ENCODE measurements around the gene HVCN1.

Gene HVCN1

GRCh38 chr12:110721570-110721969 lies 32.7 kb upstream of the HVCN1 start:
- H3K9ac ChIP-seq (ENCODE audit: low read length): no peak overlapping the region
- no peaks in the 10 kb centered on the region for H3K27me3 ChIP-seq (ENCODE audit: insufficient read depth, low read length)
- no peak overlapping the region for H3K4me3 ChIP-seq (ENCODE audit: low read depth, low read length)
- H3K4ac ChIP-seq (ENCODE audit: low read depth, low read length): no peak overlapping the region
- DNase-seq: no peak
- no peak overlapping the region for H3K14ac ChIP-seq (ENCODE audit: low read length)
- no peak overlapping the region for H2BK120ac ChIP-seq (ENCODE audit: insufficient read depth, low read length, poor library complexity)
- no peak overlapping the region for H4K91ac ChIP-seq (ENCODE audit: low read depth, low read length)
- no peak overlapping the region for H3K18ac ChIP-seq (ENCODE audit: low read length)
- peaks cover 22 to 39% of the 10 kb centered on the region in 2 experiments for H3K36me3 ChIP-seq (ENCODE audit: control insufficient read depth in 1 of 2, insufficient read depth in 2 of 2, low read length in 2 of 2)
- H3K9me3 ChIP-seq (ENCODE audit: insufficient read depth, low read depth, low read length): no peaks in the 10 kb centered on the region
- no peak overlapping the region for H2AFZ ChIP-seq (ENCODE audit: insufficient read depth, low read length, poor library complexity)
- H3K23ac ChIP-seq (ENCODE audit: low read length): no peak overlapping the region
- H3K79me1 ChIP-seq (ENCODE audit: low read length): no peaks in the 10 kb centered on the region
- H3K27ac ChIP-seq (ENCODE audit: low read depth, low read length): no peak overlapping the region
- H4K8ac ChIP-seq (ENCODE audit: low read depth, low read length): no peak overlapping the region
- no peak overlapping the region for H2BK12ac ChIP-seq (ENCODE audit: low read length)
- H2BK5ac ChIP-seq (ENCODE audit: low read depth, low read length, poor library complexity): no peak overlapping the region
- H3K4me2 ChIP-seq (ENCODE audit: low read length): no peak overlapping the region
- H4K12ac ChIP-seq (ENCODE audit: low read depth, low read length): no peak overlapping the region
- no peaks in the 10 kb centered on the region for H3K4me1 ChIP-seq (ENCODE audit: control insufficient read depth in 1 of 2, insufficient read depth in 2 of 2, low read length in 2 of 2)
- no peak overlapping the region for H2AK5ac ChIP-seq (ENCODE audit: low read length)
- no peaks in the 10 kb centered on the region for H3K79me2 ChIP-seq (ENCODE audit: control insufficient read depth, insufficient read depth, low read length, poor library complexity)

- Histone ChIP-seq H3K36me3 (ENCODE audit: control insufficient read depth in 1 of 2, insufficient read depth in 2 of 2, low read length in 2 of 2) (peaks cover 16 to 36% of the 10 kb centered on the region in 2 experiments), H3K9me3 (ENCODE audit: insufficient read depth, low read depth, low read length) (no peaks in the 10 kb centered on the region), H4K12ac (ENCODE audit: low read depth, low read length) (no peak overlapping the region), H2AFZ (ENCODE audit: insufficient read depth, low read length, poor library complexity) (no peak overlapping the region), H2BK120ac (ENCODE audit: insufficient read depth, low read length, poor library complexity) (no peak overlapping the region), H3K14ac (ENCODE audit: low read length) (no peak overlapping the region), H3K4me3 (ENCODE audit: low read depth, low read length) (no peak overlapping the region), H4K91ac (ENCODE audit: low read depth, low read length) (no peak overlapping the region), H3K4me2 (ENCODE audit: low read length) (no peak overlapping the region), H4K8ac (ENCODE audit: low read depth, low read length) (no peak overlapping the region), H3K18ac (ENCODE audit: low read length) (no peak overlapping the region), H3K4ac (ENCODE audit: low read depth, low read length) (no peak overlapping the region), H3K79me2 (ENCODE audit: control insufficient read depth, insufficient read depth, low read length, poor library complexity) (no peaks in the 10 kb centered on the region), H3K27ac (ENCODE audit: low read depth, low read length) (no peak overlapping the region), H3K4me1 (ENCODE audit: control insufficient read depth in 1 of 2, insufficient read depth in 2 of 2, low read length in 2 of 2) (no peaks in the 10 kb centered on the region), H3K27me3 (ENCODE audit: insufficient read depth, low read length) (no peaks in the 10 kb centered on the region), H3K23ac (ENCODE audit: low read length) (no peak overlapping the region), H2BK12ac (ENCODE audit: low read length) (no peak overlapping the region), H3K9ac (ENCODE audit: low read length) (no peak overlapping the region), H3K79me1 (ENCODE audit: low read length) (no peaks in the 10 kb centered on the region), H2AK5ac (ENCODE audit: low read length) (no peak overlapping the region), H2BK5ac (ENCODE audit: low read depth, low read length, poor library complexity) (no peak overlapping the region)
- no peak for DNase-seq
Measured at GRCh38 chr12:110720516-110720915, 31.6 kb upstream of the HVCN1 start.

- H2BK120ac ChIP-seq (ENCODE audit: insufficient read depth, low read length, poor library complexity): no peak overlapping the region
- no CpG with 5 or more reads among the region's 7 CpGs for WGBS (ENCODE audit: extremely low coverage, insufficient coverage, insufficient read length)
Measured at GRCh38 chr12:110718222-110718908, 29.4 kb upstream of the HVCN1 start.

GRCh38 chr12:110717037-110717436 lies 28.1 kb upstream of the HVCN1 start:
- Histone ChIP-seq H3K4ac (ENCODE audit: low read depth, low read length) (no peak overlapping the region), H3K23ac (ENCODE audit: low read length) (no peak overlapping the region), H2AFZ (ENCODE audit: insufficient read depth, low read length, poor library complexity) (no peak overlapping the region), H4K12ac (ENCODE audit: low read depth, low read length) (no peak overlapping the region), H3K4me3 (ENCODE audit: low read depth, low read length) (no peak overlapping the region), H3K14ac (ENCODE audit: low read length) (no peak overlapping the region), H2BK12ac (ENCODE audit: low read length) (no peak overlapping the region), H3K79me2 (ENCODE audit: control insufficient read depth, insufficient read depth, low read length, poor library complexity) (no peaks in the 10 kb centered on the region), H2BK120ac (ENCODE audit: insufficient read depth, low read length, poor library complexity) (no peak overlapping the region), H3K27me3 (ENCODE audit: insufficient read depth, low read length) (no peaks in the 10 kb centered on the region), H3K79me1 (ENCODE audit: low read length) (no peaks in the 10 kb centered on the region), H4K91ac (ENCODE audit: low read depth, low read length) (no peak overlapping the region), H4K8ac (ENCODE audit: low read depth, low read length) (no peak overlapping the region), H3K36me3 (ENCODE audit: control insufficient read depth in 1 of 2, insufficient read depth in 2 of 2, low read length in 2 of 2) (peaks cover 3 to 19% of the 10 kb centered on the region in 2 experiments), H3K4me2 (ENCODE audit: low read length) (no peak overlapping the region), H3K9me3 (ENCODE audit: insufficient read depth, low read depth, low read length) (no peaks in the 10 kb centered on the region), H3K18ac (ENCODE audit: low read length) (no peak overlapping the region), H2BK5ac (ENCODE audit: low read depth, low read length, poor library complexity) (no peak overlapping the region), H3K27ac (ENCODE audit: low read depth, low read length) (no peak overlapping the region), H3K4me1 (ENCODE audit: control insufficient read depth in 1 of 2, insufficient read depth in 2 of 2, low read length in 2 of 2) (no peaks in the 10 kb centered on the region), H2AK5ac (ENCODE audit: low read length) (no peak overlapping the region), H3K9ac (ENCODE audit: low read length) (no peak overlapping the region)
- peak; percentile 62 to 66 for DNase-seq
- no CpG with 5 or more reads among the region's 3 CpGs for WGBS (ENCODE audit: extremely low coverage, insufficient coverage, insufficient read length)

More at GRCh38 chr12:110718222-110718908, 29.4 kb upstream of the HVCN1 start:
- H2AK5ac ChIP-seq (ENCODE audit: low read length): no peak overlapping the region
- no peaks in the 10 kb centered on the region for H3K4me1 ChIP-seq (ENCODE audit: control insufficient read depth in 1 of 2, insufficient read depth in 2 of 2, low read length in 2 of 2)
- no peak overlapping the region for H4K12ac ChIP-seq (ENCODE audit: low read depth, low read length)
- H3K79me1 ChIP-seq (ENCODE audit: low read length): no peaks in the 10 kb centered on the region
- no peak overlapping the region for H3K23ac ChIP-seq (ENCODE audit: low read length)
- H4K91ac ChIP-seq (ENCODE audit: low read depth, low read length): no peak overlapping the region
- no peak for DNase-seq
- no peaks in the 10 kb centered on the region for H3K79me2 ChIP-seq (ENCODE audit: control insufficient read depth, insufficient read depth, low read length, poor library complexity)
- H2BK5ac ChIP-seq (ENCODE audit: low read depth, low read length, poor library complexity): no peak overlapping the region
- H4K8ac ChIP-seq (ENCODE audit: low read depth, low read length): no peak overlapping the region
- no peak overlapping the region for H3K14ac ChIP-seq (ENCODE audit: low read length)
- no peak overlapping the region for H3K4ac ChIP-seq (ENCODE audit: low read depth, low read length)
- H3K27me3 ChIP-seq (ENCODE audit: insufficient read depth, low read length): no peaks in the 10 kb centered on the region
- H2AFZ ChIP-seq (ENCODE audit: insufficient read depth, low read length, poor library complexity): no peak overlapping the region
- H3K4me3 ChIP-seq (ENCODE audit: low read depth, low read length): no peak overlapping the region
- no peak overlapping the region for H3K27ac ChIP-seq (ENCODE audit: low read depth, low read length)
- H3K4me2 ChIP-seq (ENCODE audit: low read length): no peak overlapping the region
- H3K36me3 ChIP-seq (ENCODE audit: control insufficient read depth in 1 of 2, insufficient read depth in 2 of 2, low read length in 2 of 2): peaks cover 4 to 23% of the 10 kb centered on the region in 2 experiments
- H3K18ac ChIP-seq (ENCODE audit: low read length): no peak overlapping the region
- no peak overlapping the region for H3K9ac ChIP-seq (ENCODE audit: low read length)
- H2BK12ac ChIP-seq (ENCODE audit: low read length): no peak overlapping the region
- H3K9me3 ChIP-seq (ENCODE audit: insufficient read depth, low read depth, low read length): no peaks in the 10 kb centered on the region
